Left renal pelvis (tissue), 4 donors: ENCODE measurements around the gene HOXA13. TPM values are rescaled to one million over a fixed set of nuclear protein-coding genes. Genes with fewer than 3 reads are reported as not detected.

Experiments
- DNase-seq, 4 donors: peaks; one replicate each; pipeline ENCODE4 v3.0.0-alpha.2; 2013; ENCODE audit warnings: low read depth in 4 of 4, low spot score in 3 of 4
- polyA plus RNA-seq, 4 donors: library from polyadenylated mRNA; unstranded; fragments of 120-200 nt; gene quantifications; one replicate each; pipeline ENCODE4 v1.2.1, GENCODE V29; 2013; ENCODE audit not compliant: insufficient read length in 4 of 4

The HOXA13 gene
- under 1 TPM in 1 of 4 donors, not detected in 3; 0.03 TPM for polyA plus RNA-seq

- no peak for DNase-seq
These were observed at the start of gene HOXA13 for GRCh38 chr7:27199849-27200760. HOXA13 (minus strand) TSS chr7:27200091; CDS start chr7:27200077, 14 bp downstream.

- no peak for DNase-seq
These were observed 49.2 kb upstream of the HOXA13 start for GRCh38 chr7:27248911-27249723.

- no peak for DNase-seq
These were observed 48.5 kb upstream of the HOXA13 start for GRCh38 chr7:27248427-27248806.

- DNase-seq, result no peak
These were observed 47.8 kb upstream of the HOXA13 start for GRCh38 chr7:27247452-27248426.

- no peak for DNase-seq
These were observed 47.1 kb upstream of the HOXA13 start for GRCh38 chr7:27247000-27247399.

- no peak for DNase-seq
These were observed 46.2 kb upstream of the HOXA13 start for GRCh38 chr7:27245798-27246691.

- DNase-seq, result no peak
These were observed 45.4 kb upstream of the HOXA13 start for GRCh38 chr7:27245124-27245797.

GRCh38 chr7:27244488-27245123 lies 44.7 kb upstream of the HOXA13 start:
- DNase-seq, result no peak

- DNase-seq, result no peak
These were observed 43.7 kb upstream of the HOXA13 start for GRCh38 chr7:27243340-27244163.

GRCh38 chr7:27242555-27243339 lies 42.9 kb upstream of the HOXA13 start, which contains the start of gene EVX1:
EVX1 (plus strand) TSS chr7:27242802; CDS start chr7:27243031, 229 bp downstream.
- no peak for DNase-seq

- no peak for DNase-seq
These were observed 42.3 kb upstream of the HOXA13 start for GRCh38 chr7:27242154-27242553.

- no peak for DNase-seq
These were observed 41.5 kb upstream of the HOXA13 start for GRCh38 chr7:27241189-27242056.

GRCh38 chr7:27240015-27240731 lies 40.3 kb upstream of the HOXA13 start:
- no peak for DNase-seq

- no peak for DNase-seq
These were observed 39.6 kb upstream of the HOXA13 start for GRCh38 chr7:27239387-27240014.
